Sigmoid colon (tissue), 4 donors: ENCODE data around the gene XBP1.
A peak's percentile ranks its signal among the peaks of the same experiment; 100 is the strongest.

ENCODE experiments used
- POLR2AphosphoS5 ChIP-seq, 4 donors: sonication (generic); formaldehyde crosslinking; IDR thresholded peaks; one replicate each; pipeline ENCODE4 v1.6.1; 2017; ENCODE audit warnings: antibody characterized with exemption in 4 of 4
- TF ChIP-seq, protein P1 (sequence below), 4 experiments: fragments of 450-650 bp in 3 of 4; fragments of 200-600 bp in 1 of 4; IDR thresholded peaks; one replicate each; pipeline ENCODE4 v1.5.1; 2016 to 2019; ENCODE audit warnings: antibody characterized with exemption in 4 of 4, mild to moderate bottlenecking in 3 of 4, moderate library complexity in 2 of 4

DNA sequence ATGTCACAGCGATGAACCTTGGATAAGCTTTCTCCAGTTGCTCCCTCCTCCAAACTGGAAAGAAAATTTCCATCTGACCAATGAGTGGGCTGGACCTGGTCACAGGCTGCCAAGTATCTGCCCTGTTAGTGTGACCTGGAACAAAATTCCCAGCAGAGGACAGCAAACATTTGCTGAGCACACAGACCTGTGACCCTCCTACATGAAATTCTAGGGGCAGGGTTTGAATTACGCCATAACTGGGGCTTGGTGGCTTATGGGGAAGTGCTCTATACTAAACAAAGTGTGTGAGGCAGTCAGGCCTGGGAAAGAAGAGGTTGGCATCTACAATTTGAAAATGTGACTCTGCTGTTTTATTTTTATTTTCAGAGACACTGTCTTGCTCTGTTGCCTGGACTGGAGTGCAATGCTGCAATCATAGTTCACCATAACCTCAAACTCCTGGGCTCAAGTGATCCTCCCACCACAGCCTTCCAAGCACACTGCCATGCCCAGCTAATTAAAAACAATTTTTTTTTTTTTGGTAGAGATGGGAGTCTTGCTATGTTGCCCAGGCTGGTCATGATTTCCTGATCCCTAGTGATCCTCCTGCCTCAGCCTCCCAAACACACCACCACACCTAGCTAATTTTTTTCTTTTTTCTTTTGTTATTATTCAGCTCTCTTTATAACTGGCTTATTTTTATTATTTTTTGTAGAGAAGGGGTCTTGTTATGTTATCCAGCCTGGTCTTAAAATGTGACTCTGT is 13.6 kb upstream of the XBP1 start:
- TF ChIP-seq, protein P1, sequence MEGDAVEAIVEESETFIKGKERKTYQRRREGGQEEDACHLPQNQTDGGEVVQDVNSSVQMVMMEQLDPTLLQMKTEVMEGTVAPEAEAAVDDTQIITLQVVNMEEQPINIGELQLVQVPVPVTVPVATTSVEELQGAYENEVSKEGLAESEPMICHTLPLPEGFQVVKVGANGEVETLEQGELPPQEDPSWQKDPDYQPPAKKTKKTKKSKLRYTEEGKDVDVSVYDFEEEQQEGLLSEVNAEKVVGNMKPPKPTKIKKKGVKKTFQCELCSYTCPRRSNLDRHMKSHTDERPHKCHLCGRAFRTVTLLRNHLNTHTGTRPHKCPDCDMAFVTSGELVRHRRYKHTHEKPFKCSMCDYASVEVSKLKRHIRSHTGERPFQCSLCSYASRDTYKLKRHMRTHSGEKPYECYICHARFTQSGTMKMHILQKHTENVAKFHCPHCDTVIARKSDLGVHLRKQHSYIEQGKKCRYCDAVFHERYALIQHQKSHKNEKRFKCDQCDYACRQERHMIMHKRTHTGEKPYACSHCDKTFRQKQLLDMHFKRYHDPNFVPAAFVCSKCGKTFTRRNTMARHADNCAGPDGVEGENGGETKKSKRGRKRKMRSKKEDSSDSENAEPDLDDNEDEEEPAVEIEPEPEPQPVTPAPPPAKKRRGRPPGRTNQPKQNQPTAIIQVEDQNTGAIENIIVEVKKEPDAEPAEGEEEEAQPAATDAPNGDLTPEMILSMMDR (IDR thresholded peaks at IDR 0.05), result no peak
- peak in 1 of 4 donors; percentile 27 for TF ChIP-seq POLR2AphosphoS5 (IDR thresholded peaks at IDR 0.05)
